Stimulated activated CD8-positive, alpha-beta memory T cell treated with anti-CD3 and anti-CD28 coated beads, Interleukin-15, amount 100 ng/mL, for 48 hours (primary cell): ENCODE measurements around the gene DPY30.
"Not testable (repeated sequence)": the region's sequence is repeated elsewhere in the genome, so short reads cannot be mapped to it uniquely, and the experiment has no call there.

Experiments used
- DNase-seq, 2 donors: peaks; one replicate each; pipeline ENCODE4 v3.0.0-alpha.2; 2020; ENCODE audit warnings: low read depth in 2 of 2

DPY30 gene

GRCh38 chr2:32039447-32040219, at the start of gene DPY30:
DPY30 (minus strand) TSS chr2:32039805; CDS start chr2:32039456, 349 bp downstream.
- peak; percentile 82 to 88 for DNase-seq

GRCh38 chr2:32074134-32074506, 34.5 kb upstream of the DPY30 start:
- no peak for DNase-seq

- no peak for DNase-seq
Observed at GRCh38 chr2:32067549-32067948, 27.9 kb upstream of the DPY30 start.

GRCh38 chr2:32064713-32065112, 25.1 kb upstream of the DPY30 start:
- no peak for DNase-seq

GRCh38 chr2:32064021-32064601, 24.5 kb upstream of the DPY30 start:
- DNase-seq: peak in 1 of 2 donors; percentile 3

- DNase-seq: peak; percentile 96
Observed at GRCh38 chr2:32063310-32064020, 23.9 kb upstream of the DPY30 start, which contains the start of gene SPAST. SPAST (plus strand) TSS chr2:32063556; CDS start chr2:32063832, 276 bp downstream.

- DNase-seq: no peak
Observed at GRCh38 chr2:32061973-32062861, 22.6 kb upstream of the DPY30 start.

- no peak for DNase-seq
Observed at GRCh38 chr2:32061430-32061829, 21.8 kb upstream of the DPY30 start.

GRCh38 chr2:32060266-32060665, 20.7 kb upstream of the DPY30 start:
- DNase-seq: no peak

GRCh38 chr2:32058130-32058529, 18.5 kb upstream of the DPY30 start:
- no peak for DNase-seq

GRCh38 chr2:32054583-32054982, 15.0 kb upstream of the DPY30 start:
- DNase-seq: not testable (repeated sequence)

- DNase-seq: no peak
Observed at GRCh38 chr2:32051836-32052439, 12.3 kb upstream of the DPY30 start.

GRCh38 chr2:32043561-32043960, 4.0 kb upstream of the DPY30 start:
- no peak for DNase-seq

- DNase-seq: not testable (repeated sequence)
Observed at GRCh38 chr2:32034198-32034887, 5.3 kb downstream of the DPY30 start.

- not testable (repeated sequence) for DNase-seq
Observed at GRCh38 chr2:32018789-32019482, 20.7 kb downstream of the DPY30 start.

- DNase-seq: no peak
Observed at GRCh38 chr2:32012872-32013271, 26.7 kb downstream of the DPY30 start.

- DNase-seq: no peak
Observed at GRCh38 chr2:32011485-32011960, 28.1 kb downstream of the DPY30 start.

- peak; percentile 86 to 87 for DNase-seq
Observed at GRCh38 chr2:32010670-32011484, 28.7 kb downstream of the DPY30 start, which contains the start of gene MEMO1. MEMO1 (minus strand) TSS chr2:32011008; CDS start chr2:32010247, 761 bp downstream.

GRCh38 chr2:32010280-32010669, 29.3 kb downstream of the DPY30 start:
- peak; percentile 55 to 61 for DNase-seq
